Measurements from ENCODE around the gene TESMIN.

GRCh38 chr11:68775951-68776388, 24.6 kb upstream of the TESMIN start:
- TF ChIP-seq EZH2 (IDR thresholded peaks at IDR 0.05; ENCODE audit: insufficient read depth, poor library complexity, severe bottlenecking) (no peak), EZH2phosphoT487 (IDR thresholded peaks at IDR 0.05; ENCODE audit: insufficient read depth, low read depth) (no peak)

Measured in GM23248 (cell line).